ENCODE results near the gene CTSH. TPM values are rescaled to one million over a fixed set of nuclear protein-coding genes. Genes with fewer than 3 reads are reported as not detected.

CTSH gene
- polyA plus RNA-seq, 1 donor (not counting 4 experiments of a cell fraction or from before 2014, with no cell fraction given): 23.0 TPM

DNA sequence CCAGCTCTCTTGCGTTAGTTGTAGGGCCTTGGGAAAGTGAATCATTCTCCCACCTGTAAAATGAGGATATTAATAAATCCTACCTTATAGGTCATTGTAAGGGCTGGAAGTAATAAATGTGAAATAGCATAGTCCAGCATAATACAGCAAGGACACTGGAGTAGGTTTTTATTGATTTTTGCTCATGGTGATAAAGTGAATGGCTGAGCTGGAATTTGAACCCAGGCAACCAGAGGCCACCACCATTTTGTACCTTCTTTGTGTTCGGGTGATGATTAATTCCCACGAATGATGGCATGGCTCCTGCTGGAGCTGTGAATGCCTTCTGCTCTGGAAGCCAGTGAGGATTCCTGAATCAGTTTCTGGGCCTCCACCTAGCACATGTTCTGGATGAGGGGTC lies 31.8 kb downstream of the CTSH start:
- Histone ChIP-seq H3K9me3 (ENCODE audit: control insufficient read depth, low read depth, low read length) (no peaks in the 10 kb centered on the region), H3K79me2 (ENCODE audit: control insufficient read depth, insufficient read depth, low read length) (no peaks in the 10 kb centered on the region), H2AFZ (ENCODE audit: control insufficient read depth, low read length) (no peak overlapping the region), H3K27ac (ENCODE audit: control insufficient read depth, insufficient read depth, low read length) (no peak overlapping the region), H3K4me2 (ENCODE audit: control insufficient read depth, extremely low read depth, insufficient read depth, low read depth, low read length) (no peak overlapping the region), H3K9ac (ENCODE audit: control insufficient read depth, extremely low read depth, insufficient read depth, low read length) (no peak overlapping the region), H3K9me1 (ENCODE audit: control insufficient read depth, extremely low read depth, insufficient read depth, low read length) (peaks cover 4% of the 10 kb centered on the region), H3K4me1 (ENCODE audit: control insufficient read depth, extremely low read depth, insufficient read depth, low read length) (peaks cover 23% of the 10 kb centered on the region), H3K36me3 (ENCODE audit: control insufficient read depth in 2 of 2, extremely low read depth in 1 of 2, insufficient read depth in 2 of 2, low read length in 2 of 2) (peaks cover 10 to 14% of the 10 kb centered on the region in 2 experiments), H3K4me3 (ENCODE audit: control insufficient read depth in 2 of 3, extremely low read depth in 1 of 3, insufficient read depth in 2 of 3, low read depth in 1 of 3, low read length in 3 of 3) (no peak overlapping the region), H3K27me3 (ENCODE audit: control insufficient read depth, extremely low read depth, insufficient read depth, low read length) (no peaks in the 10 kb centered on the region), H4K20me1 (ENCODE audit: control insufficient read depth, extremely low read depth, insufficient read depth, low read length) (no peaks in the 10 kb centered on the region)
- DNase-seq (ENCODE audit: low read depth, low spot score): no peak
- no peak for TF ChIP-seq EZH2 (IDR thresholded peaks at IDR 0.05; ENCODE audit: low read length)
- TF ChIP-seq, protein P1, sequence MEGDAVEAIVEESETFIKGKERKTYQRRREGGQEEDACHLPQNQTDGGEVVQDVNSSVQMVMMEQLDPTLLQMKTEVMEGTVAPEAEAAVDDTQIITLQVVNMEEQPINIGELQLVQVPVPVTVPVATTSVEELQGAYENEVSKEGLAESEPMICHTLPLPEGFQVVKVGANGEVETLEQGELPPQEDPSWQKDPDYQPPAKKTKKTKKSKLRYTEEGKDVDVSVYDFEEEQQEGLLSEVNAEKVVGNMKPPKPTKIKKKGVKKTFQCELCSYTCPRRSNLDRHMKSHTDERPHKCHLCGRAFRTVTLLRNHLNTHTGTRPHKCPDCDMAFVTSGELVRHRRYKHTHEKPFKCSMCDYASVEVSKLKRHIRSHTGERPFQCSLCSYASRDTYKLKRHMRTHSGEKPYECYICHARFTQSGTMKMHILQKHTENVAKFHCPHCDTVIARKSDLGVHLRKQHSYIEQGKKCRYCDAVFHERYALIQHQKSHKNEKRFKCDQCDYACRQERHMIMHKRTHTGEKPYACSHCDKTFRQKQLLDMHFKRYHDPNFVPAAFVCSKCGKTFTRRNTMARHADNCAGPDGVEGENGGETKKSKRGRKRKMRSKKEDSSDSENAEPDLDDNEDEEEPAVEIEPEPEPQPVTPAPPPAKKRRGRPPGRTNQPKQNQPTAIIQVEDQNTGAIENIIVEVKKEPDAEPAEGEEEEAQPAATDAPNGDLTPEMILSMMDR (optimal IDR thresholded peaks at IDR 0.05 in 1 of 3, IDR thresholded peaks at IDR 0.05 in 1 of 3, conservative IDR thresholded peaks at IDR 0.05 in 1 of 3; ENCODE audit: extremely low read depth in 1 of 3, insufficient read depth in 2 of 3, low read length in 3 of 3): no peak
- dilution Hi-C loops (cut with MboI; ENCODE audit: extremely low pct_ligation_motif_present, low sequenced_read_pairs): no loop called here
- no peak for FAIRE-seq

DNA sequence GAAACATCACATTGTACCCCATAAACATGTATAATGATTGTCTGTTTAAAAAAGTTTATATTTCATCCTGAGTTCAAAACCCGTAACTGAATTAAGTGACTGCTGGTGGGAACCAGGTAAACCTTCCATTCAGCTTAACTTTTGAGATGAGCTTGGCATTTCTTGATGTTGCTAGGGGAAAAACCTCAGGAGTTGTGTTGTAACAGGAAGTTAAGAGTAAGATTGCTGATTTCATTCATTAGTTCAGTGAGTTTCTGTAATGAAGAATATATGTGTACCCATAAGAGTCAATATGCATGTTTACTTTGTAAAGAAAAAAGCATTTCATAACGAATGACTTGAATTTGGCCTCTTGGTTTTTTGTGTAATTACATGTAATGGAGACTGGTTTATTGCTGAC lies 32.5 kb downstream of the CTSH start:
- Histone ChIP-seq H3K27me3 (ENCODE audit: control insufficient read depth, extremely low read depth, insufficient read depth, low read length) (no peaks in the 10 kb centered on the region), H3K9me3 (ENCODE audit: control insufficient read depth, low read depth, low read length) (no peaks in the 10 kb centered on the region), H3K36me3 (ENCODE audit: control insufficient read depth in 2 of 2, extremely low read depth in 1 of 2, insufficient read depth in 2 of 2, low read length in 2 of 2) (peaks cover 12 to 14% of the 10 kb centered on the region in 2 experiments), H3K9me1 (ENCODE audit: control insufficient read depth, extremely low read depth, insufficient read depth, low read length) (peaks cover 4% of the 10 kb centered on the region), H3K27ac (ENCODE audit: control insufficient read depth, insufficient read depth, low read length) (no peak overlapping the region), H3K4me3 (ENCODE audit: control insufficient read depth in 2 of 3, extremely low read depth in 1 of 3, insufficient read depth in 2 of 3, low read depth in 1 of 3, low read length in 3 of 3) (no peak overlapping the region), H2AFZ (ENCODE audit: control insufficient read depth, low read length) (no peak overlapping the region), H3K4me1 (ENCODE audit: control insufficient read depth, extremely low read depth, insufficient read depth, low read length) (peaks cover 23% of the 10 kb centered on the region), H3K79me2 (ENCODE audit: control insufficient read depth, insufficient read depth, low read length) (no peaks in the 10 kb centered on the region), H3K9ac (ENCODE audit: control insufficient read depth, extremely low read depth, insufficient read depth, low read length) (no peak overlapping the region), H4K20me1 (ENCODE audit: control insufficient read depth, extremely low read depth, insufficient read depth, low read length) (no peaks in the 10 kb centered on the region), H3K4me2 (ENCODE audit: control insufficient read depth, extremely low read depth, insufficient read depth, low read depth, low read length) (no peak overlapping the region)
- dilution Hi-C loops (cut with MboI; ENCODE audit: extremely low pct_ligation_motif_present, low sequenced_read_pairs): no loop called here
- no peak for DNase-seq (ENCODE audit: low read depth, low spot score)
- no peak for FAIRE-seq
- TF ChIP-seq EZH2 (IDR thresholded peaks at IDR 0.05; ENCODE audit: low read length): no peak
- TF ChIP-seq, protein P1 (optimal IDR thresholded peaks at IDR 0.05 in 1 of 3, IDR thresholded peaks at IDR 0.05 in 1 of 3, conservative IDR thresholded peaks at IDR 0.05 in 1 of 3; ENCODE audit: extremely low read depth in 1 of 3, insufficient read depth in 2 of 3, low read length in 3 of 3): no peak

All from keratinocyte (primary cell).